Mesendoderm (in vitro differentiated cells): ENCODE data around the gene TRAPPC3L.

Source experiments
- DNase-seq: peaks from one replicate; pipeline ENCODE4 v3.0.0; 2013
- H2AK5ac ChIP-seq: 2 replicates; pipeline ENCODE4 v1.6.1; 2013; ENCODE audit warnings: low read length, inconsistent platforms
- H2BK120ac ChIP-seq: 2 replicates; pipeline ENCODE4 v1.6.1; 2013; ENCODE audit warnings: low read depth, mild to moderate bottlenecking, low read length, moderate library complexity, mixed read lengths
- H2BK15ac ChIP-seq: replicated peaks from 2 replicates; pipeline ENCODE4 v1.6.1; 2013; ENCODE audit warnings: low read depth, mild to moderate bottlenecking, moderate library complexity
- H2BK5ac ChIP-seq: 2 replicates; pipeline ENCODE4 v1.6.1; 2013; ENCODE audit warnings: low read length, inconsistent platforms
- H3K18ac ChIP-seq: 2 replicates; pipeline ENCODE4 v1.6.1; 2013; ENCODE audit warnings: mild to moderate bottlenecking, low read length, mixed read lengths
- H3K23ac ChIP-seq: one replicate; pipeline ENCODE4 v1.6.1; 2013; ENCODE audit warnings: low read length
- H3K27ac ChIP-seq: 2 replicates; pipeline ENCODE4 v1.5.1; 2013; ENCODE audit warnings: low read depth, mild to moderate bottlenecking, inconsistent platforms, low read length, moderate library complexity
- H3K27me3 ChIP-seq: 2 replicates; pipeline ENCODE4 v1.6.1; 2013; ENCODE audit warnings: low read length, control low read depth, mild to moderate bottlenecking, inconsistent platforms; ENCODE audit not compliant: insufficient read depth, poor library complexity
- H3K36me3 ChIP-seq: 2 replicates; pipeline ENCODE4 v1.6.1; 2013; ENCODE audit warnings: low read length, inconsistent platforms; ENCODE audit not compliant: control insufficient read depth, insufficient read depth
- H3K4ac ChIP-seq: one replicate; pipeline ENCODE4 v1.6.1; 2013; ENCODE audit warnings: low read depth, mild to moderate bottlenecking, low read length, moderate library complexity
- H3K4me1 ChIP-seq: 2 replicates; pipeline ENCODE4 v1.6.1; 2013; ENCODE audit warnings: low read depth, low read length, inconsistent platforms; ENCODE audit not compliant: control insufficient read depth
- H3K4me2 ChIP-seq: 2 replicates; pipeline ENCODE4 v1.6.1; 2013; ENCODE audit warnings: low read length
- H3K4me3 ChIP-seq: 2 replicates; pipeline ENCODE4 v1.5.1; 2013; ENCODE audit warnings: mild to moderate bottlenecking, low read length
- H3K56ac ChIP-seq: one replicate; pipeline ENCODE4 v1.6.1; 2013; ENCODE audit warnings: low read length
- H3K79me1 ChIP-seq: 2 replicates; pipeline ENCODE4 v1.6.1; 2013; ENCODE audit warnings: low read length, inconsistent platforms
- H3K79me2 ChIP-seq: 2 replicates; pipeline ENCODE4 v1.6.1; 2013; ENCODE audit warnings: mild to moderate bottlenecking, low read length; ENCODE audit not compliant: control insufficient read depth, insufficient read depth
- H3K9ac ChIP-seq: 2 replicates; pipeline ENCODE4 v1.6.1; 2013; ENCODE audit warnings: low read length, inconsistent platforms
- H4K5ac ChIP-seq: one replicate; pipeline ENCODE4 v1.6.1; 2013; ENCODE audit warnings: low read length
- H4K8ac ChIP-seq: one replicate; pipeline ENCODE4 v1.6.1; 2013; ENCODE audit warnings: low read depth, mild to moderate bottlenecking, control low read depth, low read length, moderate library complexity
- WGBS: extraction: QIAGEN DNeasy Blood & Tissue Kit; methylation state at CpG from one replicate; pipeline ENCODE4 v1.1.7; 2013; ENCODE audit warnings: low lambda C conversion rate, missing lambda C conversion rate; ENCODE audit not compliant: insufficient coverage; ENCODE audit errors: extremely low coverage; 5-methylcytosine and 5-hydroxymethylcytosine counted together

TRAPPC3L gene

GRCh38 chr6:116461932-116462885, 83.3 kb downstream of the TRAPPC3L start:
- H3K79me2 ChIP-seq: no peaks in the 10 kb centered on the region
- no peak overlapping the region for H3K4ac ChIP-seq
- H3K27me3 ChIP-seq: peaks cover 7% of the 10 kb centered on the region
- no peak overlapping the region for H2BK15ac ChIP-seq
- H4K8ac ChIP-seq: no peak overlapping the region
- H2BK5ac ChIP-seq: no peak overlapping the region
- DNase-seq: peak; percentile 90
- no peaks in the 10 kb centered on the region for H3K4me1 ChIP-seq
- no peak overlapping the region for H2BK120ac ChIP-seq
- H3K18ac ChIP-seq: no peak overlapping the region
- H4K5ac ChIP-seq: no peak overlapping the region
- H3K27ac ChIP-seq: no peak overlapping the region
- peak overlapping the region; percentile 4 for H3K23ac ChIP-seq
- no peaks in the 10 kb centered on the region for H3K79me1 ChIP-seq
- H3K9ac ChIP-seq: peak overlapping the region; percentile 31
- peak overlapping the region; percentile 61 for H3K56ac ChIP-seq
- peak overlapping the region; percentile 4 for H3K4me3 ChIP-seq
- peak overlapping the region; percentile 58 for H3K4me2 ChIP-seq
- no CpG with 5 or more reads among the region's 84 CpGs for WGBS
- H3K36me3 ChIP-seq: no peaks in the 10 kb centered on the region
- no peak overlapping the region for H2AK5ac ChIP-seq

- no CpG with 5 or more reads among the region's 13 CpGs for WGBS
- Histone ChIP-seq H4K5ac (no peak within 1 kb of the TSS), H3K79me1 (no peaks in the 10 kb centered on the region), H2AK5ac (no peak within 1 kb of the TSS), H3K27ac (no peak within 1 kb of the TSS), H3K4me2 (peak within 1 kb of the TSS; percentile 58), H2BK15ac (no peak within 1 kb of the TSS), H3K27me3 (peaks cover 7% of the 10 kb centered on the region), H3K4me3 (peak within 1 kb of the TSS; percentile 4), H3K4ac (no peak within 1 kb of the TSS), H4K8ac (no peak within 1 kb of the TSS), H3K4me1 (no peaks in the 10 kb centered on the region), H3K56ac (peak within 1 kb of the TSS; percentile 61), H3K18ac (no peak within 1 kb of the TSS), H3K79me2 (no peaks in the 10 kb centered on the region), H2BK5ac (no peak within 1 kb of the TSS), H2BK120ac (no peak within 1 kb of the TSS), H3K36me3 (no peaks in the 10 kb centered on the region), H3K23ac (peak within 1 kb of the TSS; percentile 4), H3K9ac (peak within 1 kb of the TSS; percentile 31)
- DNase-seq: no peak
Measured at GRCh38 chr6:116461331-116461931, 84.1 kb downstream of the TRAPPC3L start, which contains the start of gene CALHM6. Gene CALHM6 (plus strand): TSS chr6:116461375. CDS start chr6:116461930, 555 bp downstream.

- no CpG with 5 or more reads among the region's 4 CpGs for WGBS
- Histone ChIP-seq H3K18ac (no peak overlapping the region), H3K79me1 (no peaks in the 10 kb centered on the region), H3K27ac (no peak overlapping the region), H3K4me2 (no peak overlapping the region), H2BK120ac (no peak overlapping the region), H4K5ac (no peak overlapping the region), H3K27me3 (peaks cover 7% of the 10 kb centered on the region), H3K4me1 (no peaks in the 10 kb centered on the region), H3K9ac (no peak overlapping the region), H3K23ac (no peak overlapping the region), H3K79me2 (no peaks in the 10 kb centered on the region), H3K36me3 (no peaks in the 10 kb centered on the region), H2BK5ac (no peak overlapping the region), H2AK5ac (no peak overlapping the region), H4K8ac (no peak overlapping the region), H3K56ac (no peak overlapping the region), H3K4me3 (no peak overlapping the region), H2BK15ac (no peak overlapping the region), H3K4ac (no peak overlapping the region)
- no peak for DNase-seq
Measured at GRCh38 chr6:116459927-116460326, 85.6 kb downstream of the TRAPPC3L start.

- Histone ChIP-seq H3K18ac (no peak overlapping the region), H2BK120ac (no peak overlapping the region), H4K8ac (no peak overlapping the region), H3K27ac (no peak overlapping the region), H2BK5ac (no peak overlapping the region), H3K4me3 (no peak overlapping the region), H2BK15ac (no peak overlapping the region), H3K4me1 (no peaks in the 10 kb centered on the region), H3K56ac (no peak overlapping the region), H4K5ac (no peak overlapping the region), H2AK5ac (no peak overlapping the region), H3K4me2 (no peak overlapping the region), H3K27me3 (peaks cover 7% of the 10 kb centered on the region), H3K79me2 (no peaks in the 10 kb centered on the region), H3K23ac (no peak overlapping the region), H3K79me1 (no peaks in the 10 kb centered on the region), H3K36me3 (no peaks in the 10 kb centered on the region), H3K9ac (no peak overlapping the region), H3K4ac (no peak overlapping the region)
- no CpG with 5 or more reads among the region's 9 CpGs for WGBS
- DNase-seq: no peak
Measured at GRCh38 chr6:116458264-116458663, 87.2 kb downstream of the TRAPPC3L start.

- H3K56ac ChIP-seq: no peak overlapping the region
- H2BK15ac ChIP-seq: no peak overlapping the region
- no peaks in the 10 kb centered on the region for H3K79me1 ChIP-seq
- H2BK5ac ChIP-seq: no peak overlapping the region
- no peak overlapping the region for H4K8ac ChIP-seq
- no peak overlapping the region for H3K23ac ChIP-seq
- H3K4me2 ChIP-seq: no peak overlapping the region
- H3K79me2 ChIP-seq: no peaks in the 10 kb centered on the region
- H3K18ac ChIP-seq: no peak overlapping the region
- H3K4ac ChIP-seq: no peak overlapping the region
- H3K27ac ChIP-seq: no peak overlapping the region
- no peak for DNase-seq
- no CpG with 5 or more reads among the region's 2 CpGs for whole genome bisulfite sequencing
- H3K27me3 ChIP-seq: peaks cover 5% of the 10 kb centered on the region
- H3K4me1 ChIP-seq: no peaks in the 10 kb centered on the region
- H3K9ac ChIP-seq: no peak overlapping the region
- H4K5ac ChIP-seq: no peak overlapping the region
- H2BK120ac ChIP-seq: no peak overlapping the region
- no peak overlapping the region for H2AK5ac ChIP-seq
- no peaks in the 10 kb centered on the region for H3K36me3 ChIP-seq
- H3K4me3 ChIP-seq: no peak overlapping the region
Measured at GRCh38 chr6:116456927-116457326, 88.6 kb downstream of the TRAPPC3L start.
